ENCODE measurements around the gene DHFR. TPM values are rescaled to one million over a fixed set of nuclear protein-coding genes. Genes with fewer than 3 reads are reported as not detected.

The DHFR gene
- total RNA-seq, 3 donors from 2014 or later, result 6.9 to 22.4 (median 10.8) TPM

DNA sequence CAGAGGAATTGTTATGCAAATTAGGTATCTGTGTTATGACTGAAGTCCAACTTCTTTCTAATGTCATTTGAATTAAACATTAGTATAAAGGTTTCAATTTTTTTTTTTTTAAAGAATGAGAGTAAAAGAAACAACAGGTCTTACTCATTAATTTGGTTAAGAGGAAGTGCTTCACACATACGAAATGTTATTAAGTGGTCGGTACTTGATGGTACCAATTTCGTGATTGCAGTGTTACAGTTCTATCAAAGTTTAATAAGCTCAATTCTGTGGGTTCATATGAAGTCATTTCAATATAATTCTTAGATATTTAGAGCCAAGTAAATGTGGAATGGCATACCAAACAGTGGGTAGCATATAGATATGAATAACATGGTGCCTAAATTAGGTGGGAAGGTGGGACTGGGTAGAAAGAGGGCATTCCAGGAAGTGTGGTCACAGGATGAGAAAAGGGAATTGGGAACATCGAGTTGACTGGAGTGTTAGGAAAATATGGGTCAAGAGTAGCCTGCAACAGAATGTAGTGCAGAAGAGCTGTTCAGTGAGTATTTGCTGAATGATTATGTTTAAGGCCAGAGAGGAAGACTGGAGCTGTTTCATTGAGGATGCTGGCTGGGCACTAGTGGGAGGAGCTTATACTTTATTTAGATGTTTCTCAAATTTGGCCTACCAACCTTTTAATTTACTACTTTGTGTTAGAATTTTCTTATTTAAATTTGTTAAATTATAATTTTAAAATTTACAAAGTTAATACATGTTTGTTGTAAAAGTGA, 34.1 kb upstream of the DHFR start:
- no peak overlapping the region for H3K27ac ChIP-seq
- no peaks in the 10 kb centered on the region for H3K9me3 ChIP-seq
- no peak overlapping the region for H3K4me3 ChIP-seq
- no peak for DNase-seq (ENCODE audit: low spot score in 2 of 2)
- H3K36me3 ChIP-seq, result no peaks in the 10 kb centered on the region
- intact Hi-C loops (cut with DNase I; ENCODE audit: low total_unique reads), result no loop called here
- no peaks in the 10 kb centered on the region for H3K4me1 ChIP-seq
- TF ChIP-seq, protein P1, sequence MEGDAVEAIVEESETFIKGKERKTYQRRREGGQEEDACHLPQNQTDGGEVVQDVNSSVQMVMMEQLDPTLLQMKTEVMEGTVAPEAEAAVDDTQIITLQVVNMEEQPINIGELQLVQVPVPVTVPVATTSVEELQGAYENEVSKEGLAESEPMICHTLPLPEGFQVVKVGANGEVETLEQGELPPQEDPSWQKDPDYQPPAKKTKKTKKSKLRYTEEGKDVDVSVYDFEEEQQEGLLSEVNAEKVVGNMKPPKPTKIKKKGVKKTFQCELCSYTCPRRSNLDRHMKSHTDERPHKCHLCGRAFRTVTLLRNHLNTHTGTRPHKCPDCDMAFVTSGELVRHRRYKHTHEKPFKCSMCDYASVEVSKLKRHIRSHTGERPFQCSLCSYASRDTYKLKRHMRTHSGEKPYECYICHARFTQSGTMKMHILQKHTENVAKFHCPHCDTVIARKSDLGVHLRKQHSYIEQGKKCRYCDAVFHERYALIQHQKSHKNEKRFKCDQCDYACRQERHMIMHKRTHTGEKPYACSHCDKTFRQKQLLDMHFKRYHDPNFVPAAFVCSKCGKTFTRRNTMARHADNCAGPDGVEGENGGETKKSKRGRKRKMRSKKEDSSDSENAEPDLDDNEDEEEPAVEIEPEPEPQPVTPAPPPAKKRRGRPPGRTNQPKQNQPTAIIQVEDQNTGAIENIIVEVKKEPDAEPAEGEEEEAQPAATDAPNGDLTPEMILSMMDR (IDR thresholded peaks at IDR 0.05), result no peak
- TF ChIP-seq POLR2AphosphoS5 (IDR thresholded peaks at IDR 0.05) (no peak), POLR2A (IDR thresholded peaks at IDR 0.05) (no peak)
- H3K27me3 ChIP-seq, result no peaks in the 10 kb centered on the region

DNA sequence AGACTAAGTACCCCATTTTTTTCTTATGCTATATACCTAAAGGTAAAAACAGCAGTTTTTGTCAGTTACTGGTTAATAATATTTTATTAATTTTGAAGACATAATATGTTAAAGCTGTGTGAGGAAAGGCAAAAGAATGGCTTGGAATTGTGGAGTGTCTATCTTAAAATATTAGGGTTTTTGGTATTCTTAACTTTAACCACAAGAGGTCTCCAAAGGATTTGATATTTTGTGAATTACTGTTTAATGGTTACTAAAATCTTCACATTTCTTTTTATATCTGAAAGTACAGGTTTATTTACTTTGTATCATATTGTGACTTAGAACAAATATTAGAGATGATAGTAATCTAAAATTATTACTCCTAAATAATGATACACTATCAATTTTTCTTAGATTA, 32.0 kb upstream of the DHFR start:
- Histone ChIP-seq H3K27ac (no peak overlapping the region), H3K36me3 (no peaks in the 10 kb centered on the region), H3K27me3 (no peaks in the 10 kb centered on the region), H3K9me3 (no peaks in the 10 kb centered on the region), H3K4me1 (no peaks in the 10 kb centered on the region), H3K4me3 (no peak overlapping the region)
- no peak for DNase-seq (ENCODE audit: low spot score in 2 of 2)
- TF ChIP-seq, protein P1 (IDR thresholded peaks at IDR 0.05), result peak in 1 of 3 donors; percentile 38
- TF ChIP-seq POLR2A (IDR thresholded peaks at IDR 0.05), result no peak
- intact Hi-C loops (cut with DNase I; ENCODE audit: low total_unique reads), result no loop called here

DNA sequence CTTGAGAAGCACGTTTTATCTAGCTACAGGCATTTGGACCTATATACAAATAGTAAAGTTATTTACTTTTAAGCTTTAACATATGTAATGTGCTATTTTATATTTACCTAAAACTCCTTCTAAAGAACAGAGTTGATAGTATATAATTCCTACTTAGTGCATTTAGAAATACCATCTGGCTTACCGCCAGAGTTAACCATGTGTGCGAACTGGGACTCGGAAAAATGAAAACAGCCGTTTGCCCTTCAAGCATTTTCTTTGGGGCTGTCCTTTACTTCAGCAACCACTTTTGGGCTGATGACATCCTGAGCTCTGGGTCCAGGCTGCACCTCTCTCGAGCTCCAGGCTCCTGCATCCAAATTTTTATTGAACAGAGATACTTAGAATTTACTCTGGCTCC, 21.9 kb upstream of the DHFR start:
- Histone ChIP-seq H3K36me3 (no peaks in the 10 kb centered on the region), H3K4me3 (no peak overlapping the region), H3K4me1 (no peaks in the 10 kb centered on the region), H3K27me3 (no peaks in the 10 kb centered on the region), H3K9me3 (no peaks in the 10 kb centered on the region), H3K27ac (no peak overlapping the region)
- TF ChIP-seq POLR2AphosphoS5 (IDR thresholded peaks at IDR 0.05), result no peak
- no peak for DNase-seq (ENCODE audit: low spot score in 2 of 2)
- intact Hi-C loops (cut with DNase I; ENCODE audit: low total_unique reads), result no loop called here

DNA sequence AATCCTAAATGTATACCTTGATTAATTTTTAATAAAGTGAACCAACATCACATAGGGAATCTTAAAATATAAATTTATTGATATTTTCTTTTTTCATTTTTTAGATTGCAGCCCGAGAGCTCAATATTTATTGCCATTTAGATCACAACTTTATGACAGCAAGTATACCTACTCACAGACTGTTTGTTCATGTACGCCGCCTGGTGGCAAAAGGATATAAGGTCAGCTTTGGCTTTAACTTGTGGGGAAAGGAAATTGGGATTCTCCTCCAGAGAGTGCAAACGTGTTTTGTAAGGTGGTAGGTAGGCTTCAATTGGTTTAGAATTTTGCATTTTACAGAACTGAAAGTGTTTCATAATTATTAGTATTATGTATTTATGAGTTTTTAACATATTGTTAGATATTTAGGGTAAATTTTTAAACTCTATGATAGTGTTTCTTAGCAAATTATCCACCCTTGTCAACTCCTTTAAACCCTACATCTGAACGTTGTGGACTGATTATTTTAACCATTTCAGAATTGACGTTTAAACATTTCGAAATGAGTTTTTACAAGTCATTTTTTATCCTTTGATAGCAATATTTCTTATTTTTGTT, 17.5 kb upstream of the DHFR start:
- H3K27ac ChIP-seq, result no peak overlapping the region
- no peaks in the 10 kb centered on the region for H3K4me1 ChIP-seq
- no peaks in the 10 kb centered on the region for H3K27me3 ChIP-seq
- no peak overlapping the region for H3K4me3 ChIP-seq
- no peaks in the 10 kb centered on the region for H3K9me3 ChIP-seq
- peak; percentile 55 to 76 for DNase-seq (ENCODE audit: low spot score in 2 of 2)
- TF ChIP-seq POLR2AphosphoS5 (IDR thresholded peaks at IDR 0.05) (no peak), POLR2A (IDR thresholded peaks at IDR 0.05) (no peak)
- TF ChIP-seq, protein P1 (IDR thresholded peaks at IDR 0.05), result peak; percentile 77 to 78 (median 77)
- intact Hi-C loops (cut with DNase I; ENCODE audit: low total_unique reads), result no loop called here
- H3K36me3 ChIP-seq, result no peaks in the 10 kb centered on the region

DNA sequence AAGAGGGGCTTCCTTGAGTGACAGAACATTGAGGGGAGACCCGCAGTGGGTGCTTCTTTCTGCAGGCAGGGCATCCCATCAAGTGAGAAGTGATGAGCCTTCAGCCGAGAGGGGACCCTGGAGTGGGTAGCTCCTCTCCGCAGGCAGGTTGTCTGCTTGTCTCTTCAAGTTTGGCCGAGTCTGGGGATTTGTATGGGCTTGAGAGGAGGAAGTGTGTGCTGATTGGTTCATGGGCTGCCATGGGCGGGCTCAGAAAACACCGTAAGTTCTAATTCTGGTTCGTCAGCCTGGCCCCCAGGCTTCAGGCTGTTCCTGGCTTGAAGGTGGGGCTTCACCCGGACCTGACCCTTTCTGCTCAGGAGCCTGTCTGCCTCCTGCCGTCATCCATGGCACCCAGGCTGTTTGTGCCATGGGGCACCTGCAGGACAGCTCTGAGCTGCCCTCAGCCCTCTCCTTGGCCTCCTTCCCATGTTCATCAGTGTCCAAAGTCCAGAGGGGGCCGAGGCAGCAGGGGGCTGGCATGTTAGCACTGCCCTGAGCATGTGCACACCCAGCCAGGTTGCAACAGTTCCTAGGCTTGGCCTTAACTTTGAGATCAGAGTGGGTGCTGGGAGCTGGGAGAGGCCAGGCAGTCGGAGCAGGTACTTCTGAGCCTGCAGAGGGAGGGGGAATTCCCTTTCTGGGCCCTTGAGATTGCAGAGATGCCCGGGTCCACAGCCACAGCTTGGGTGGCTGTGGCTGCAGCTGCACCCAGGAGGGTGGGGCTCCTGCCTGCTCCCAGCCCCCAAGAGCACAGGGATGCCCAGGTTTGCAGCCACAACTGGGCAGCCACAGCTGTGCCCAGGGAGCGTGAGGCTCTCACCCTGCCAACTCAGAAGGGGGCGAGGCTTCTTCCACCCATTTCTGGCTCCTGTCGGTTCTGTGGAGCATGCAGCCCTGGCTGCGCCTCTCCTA, 13.5 kb upstream of the DHFR start:
- H3K4me3 ChIP-seq, result no peak overlapping the region
- TF ChIP-seq POLR2AphosphoS5 (IDR thresholded peaks at IDR 0.05) (no peak), POLR2A (IDR thresholded peaks at IDR 0.05) (no peak)
- TF ChIP-seq, protein P1 (IDR thresholded peaks at IDR 0.05), result no peak
- intact Hi-C loops (cut with DNase I; ENCODE audit: low total_unique reads), result no loop called here

More for the DNA sequence above, 13.5 kb upstream of the DHFR start:
- Histone ChIP-seq H3K27me3 (no peaks in the 10 kb centered on the region), H3K9me3 (no peaks in the 10 kb centered on the region), H3K36me3 (no peaks in the 10 kb centered on the region), H3K27ac (no peak overlapping the region), H3K4me1 (no peaks in the 10 kb centered on the region)
- DNase-seq (ENCODE audit: low spot score in 2 of 2), result no peak

All from breast epithelium (tissue), 4 donors.